HEK293 (cell line): ENCODE results near the gene PRKACB.

Experiments used
- CTCF ChIA-PET: fragments of 350-600 bp; formaldehyde crosslinking; extraction: SDS; loops from one replicate; lab custom pipeline; 2021; ENCODE audit warnings: antibody characterized with exemption; lab: Yijun Ruan, JAX
- POLR2A ChIA-PET: fragments of 300-600 bp; formaldehyde crosslinking; extraction: SDS; loops from one replicate; lab custom pipeline; 2020; ENCODE audit warnings: antibody characterized with exemption, inconsistent platforms; lab: Yijun Ruan, JAX
- H3K27ac ChIP-seq: fragments of 200-500 bp; sonication (Bioruptor generic); 2 replicates; pipeline ENCODE4 v1.5.1; 2014; ENCODE audit warnings: low read depth, low read length, control low read depth, inconsistent platforms; ENCODE audit errors: extremely low read depth
- H3K36me3 ChIP-seq, 2 experiments: fragments of 200-500 bp in 1 of 2; sonication (Bioruptor generic) in 1 of 2; 1 replicate in 1 of 2; 2 replicates in 1 of 2; pipeline ENCODE4 v1.5.1; 2014 to 2017; ENCODE audit warnings: inconsistent platforms in 2 of 2, low read length in 2 of 2; ENCODE audit not compliant: control insufficient read depth in 2 of 2, insufficient read depth in 1 of 2
- H3K4me1 ChIP-seq: fragments of 200-500 bp; sonication (Bioruptor generic); 2 replicates; pipeline ENCODE4 v1.5.1; 2014; ENCODE audit warnings: mild to moderate bottlenecking, low read length, inconsistent platforms; ENCODE audit not compliant: control insufficient read depth, insufficient read depth
- H3K4me3 ChIP-seq: 2 replicates; pipeline ENCODE4 v1.5.1; 2011; ENCODE audit warnings: low read depth, mild to moderate bottlenecking, control low read depth, low read length, moderate library complexity
- H3K9me3 ChIP-seq: fragments of 200-500 bp; sonication (Bioruptor generic); 2 replicates; pipeline ENCODE4 v1.5.1; 2014; ENCODE audit warnings: low read depth, low read length, inconsistent platforms; ENCODE audit not compliant: control insufficient read depth, insufficient read depth
- FEZF1 ChIP-seq: fragments of 450-650 bp; formaldehyde crosslinking; IDR thresholded peaks from 2 replicates; pipeline ENCODE4 v1.5.1; 2016; ENCODE audit warnings: missing biosample characterization, missing genetic modification characterization
- GLIS1 ChIP-seq: fragments of 450-650 bp; formaldehyde crosslinking; IDR thresholded peaks from 2 replicates; pipeline ENCODE4 v1.5.1; 2016; ENCODE audit warnings: missing biosample characterization, missing genetic modification characterization
- HOXA7 ChIP-seq: sonication (generic); formaldehyde crosslinking; IDR thresholded peaks from 2 replicates; pipeline ENCODE4 v1.8.1; 2022; ENCODE audit warnings: missing genetic modification reagents, borderline replicate concordance
- KLF1 ChIP-seq: fragments of 450-650 bp; formaldehyde crosslinking; IDR thresholded peaks from 2 replicates; pipeline ENCODE4 v1.5.1; 2016; ENCODE audit warnings: missing biosample characterization, missing genetic modification characterization
- OSR2 ChIP-seq: fragments of 450-650 bp; formaldehyde crosslinking; IDR thresholded peaks from 2 replicates; pipeline ENCODE4 v1.5.1; 2016; ENCODE audit warnings: missing biosample characterization, missing genetic modification characterization
- TSHZ1 ChIP-seq: fragments of 450-650 bp; formaldehyde crosslinking; IDR thresholded peaks from 2 replicates; pipeline ENCODE4 v1.5.1; 2016; ENCODE audit warnings: missing biosample characterization, missing genetic modification characterization, borderline replicate concordance
- ZBTB1 ChIP-seq: fragments of 450-650 bp; formaldehyde crosslinking; IDR thresholded peaks from 2 replicates; pipeline ENCODE4 v1.5.1; 2016; ENCODE audit warnings: missing biosample characterization, missing genetic modification characterization
- ZBTB17 ChIP-seq: fragments of 450-650 bp; formaldehyde crosslinking; IDR thresholded peaks from 2 replicates; pipeline ENCODE4 v1.5.1; 2016; ENCODE audit warnings: missing biosample characterization, missing genetic modification characterization
- ZBTB21 ChIP-seq: fragments of 450-650 bp; formaldehyde crosslinking; IDR thresholded peaks from 2 replicates; pipeline ENCODE4 v1.5.1; 2017; ENCODE audit warnings: missing biosample characterization, missing genetic modification characterization
- ZFHX2 ChIP-seq: fragments of 450-650 bp; formaldehyde crosslinking; conservative IDR thresholded peaks from 2 replicates; pipeline ENCODE4 v1.5.1; 2016; ENCODE audit warnings: missing biosample characterization, missing genetic modification characterization
- ZFP3 ChIP-seq: fragments of 450-650 bp; formaldehyde crosslinking; IDR thresholded peaks from 2 replicates; pipeline ENCODE4 v1.5.1; 2016; ENCODE audit warnings: low read depth, missing biosample characterization, missing genetic modification characterization
- ZFP69B ChIP-seq: fragments of 450-650 bp; formaldehyde crosslinking; IDR thresholded peaks from 2 replicates; pipeline ENCODE4 v1.5.1; 2016; ENCODE audit warnings: missing biosample characterization, missing genetic modification characterization
- ZNF112 ChIP-seq: fragments of 450-650 bp; formaldehyde crosslinking; IDR thresholded peaks from 2 replicates; pipeline ENCODE4 v1.5.0; 2017; ENCODE audit warnings: missing biosample characterization, missing genetic modification characterization
- ZNF423 ChIP-seq: fragments of 450-650 bp; formaldehyde crosslinking; IDR thresholded peaks from 2 replicates; pipeline ENCODE4 v1.5.1; 2016; ENCODE audit warnings: missing biosample characterization, missing genetic modification characterization
- ZNF433 ChIP-seq: fragments of 450-650 bp; formaldehyde crosslinking; IDR thresholded peaks from 2 replicates; pipeline ENCODE4 v1.5.1; 2016; ENCODE audit warnings: missing biosample characterization, missing genetic modification characterization, low read depth
- ZNF555 ChIP-seq: fragments of 450-650 bp; formaldehyde crosslinking; conservative IDR thresholded peaks from 2 replicates; pipeline ENCODE4 v1.5.1; 2017; ENCODE audit warnings: missing biosample characterization, mild to moderate bottlenecking, missing genetic modification characterization, inconsistent platforms
- ZNF571 ChIP-seq: fragments of 450-650 bp; formaldehyde crosslinking; IDR thresholded peaks from 2 replicates; pipeline ENCODE4 v1.5.0; 2017; ENCODE audit warnings: missing biosample characterization, missing genetic modification characterization
- ZNF596 ChIP-seq: fragments of 450-650 bp; IDR thresholded peaks from 2 replicates; pipeline ENCODE4 v1.5.0; 2018; ENCODE audit warnings: missing biosample characterization, mild to moderate bottlenecking, missing genetic modification characterization, moderate library complexity
- ZNF658 ChIP-seq: fragments of 450-650 bp; formaldehyde crosslinking; IDR thresholded peaks from 2 replicates; pipeline ENCODE4; 2016; ENCODE audit warnings: missing biosample characterization, missing genetic modification characterization
- ZNF791 ChIP-seq: fragments of 450-650 bp; formaldehyde crosslinking; IDR thresholded peaks from 2 replicates; pipeline ENCODE4 v1.5.1; 2016; ENCODE audit warnings: missing biosample characterization, missing genetic modification characterization
- ZSCAN23 ChIP-seq: fragments of 450-650 bp; formaldehyde crosslinking; IDR thresholded peaks from 2 replicates; pipeline ENCODE4 v1.5.1; 2016; ENCODE audit warnings: missing biosample characterization, missing genetic modification characterization
- TF ChIP-seq, protein P1 (sequence below): fragments of 450-650 bp; formaldehyde crosslinking; IDR thresholded peaks from 2 replicates; pipeline ENCODE4 v1.5.1; 2016; ENCODE audit warnings: missing biosample characterization, missing genetic modification characterization
- TF ChIP-seq, protein P2 (sequence below): fragments of 450-650 bp; formaldehyde crosslinking; IDR thresholded peaks from 2 replicates; pipeline ENCODE4 v1.5.1; 2016; ENCODE audit warnings: missing biosample characterization, missing genetic modification characterization, borderline replicate concordance

Gene PRKACB

GRCh38 chr1:84257617-84258016 lies 113.5 kb downstream of the PRKACB start:
- ChIA-PET POLR2A (no interaction called here), CTCF (interaction anchor here (0.8 kb wide), 1 partner anchor 9 kb away, joined by 4 read pairs; no protein-coding TSS in a partner anchor)
- Histone ChIP-seq H3K9me3 (no peaks in the 10 kb centered on the region), H3K4me1 (no peaks in the 10 kb centered on the region), H3K4me3 (no peak overlapping the region), H3K27ac (no peak overlapping the region), H3K36me3 (no peaks in the 10 kb centered on the region)
- TF ChIP-seq TSHZ1 (tag by site-specific recombination) (no peak), ZFP3 (no peak), ZNF555 (tag by site-specific recombination) (no peak), ZNF112 (tag by site-specific recombination) (no peak), ZBTB21 (tag by site-specific recombination) (peak; percentile 53), HOXA7 (CRISPR knock-in tag) (no peak), ZBTB1 (tag by site-specific recombination) (no peak), ZSCAN23 (tag by site-specific recombination) (no peak), ZNF791 (tag by site-specific recombination) (no peak), FEZF1 (tag by site-specific recombination) (no peak), ZFP69B (peak; percentile 70; the same call in 1 of the 2 replicates), ZNF423 (tag by site-specific recombination) (no peak), ZNF571 (no peak), ZBTB17 (tag by site-specific recombination) (no peak), ZNF433 (tag by site-specific recombination) (no peak), GLIS1 (tag by site-specific recombination) (no peak), ZNF658 (no peak), ZFHX2 (tag by site-specific recombination) (no peak), KLF1 (tag by site-specific recombination) (no peak), ZNF596 (tag by site-specific recombination) (no peak), OSR2 (tag by site-specific recombination) (no peak)
- TF ChIP-seq, protein P1, sequence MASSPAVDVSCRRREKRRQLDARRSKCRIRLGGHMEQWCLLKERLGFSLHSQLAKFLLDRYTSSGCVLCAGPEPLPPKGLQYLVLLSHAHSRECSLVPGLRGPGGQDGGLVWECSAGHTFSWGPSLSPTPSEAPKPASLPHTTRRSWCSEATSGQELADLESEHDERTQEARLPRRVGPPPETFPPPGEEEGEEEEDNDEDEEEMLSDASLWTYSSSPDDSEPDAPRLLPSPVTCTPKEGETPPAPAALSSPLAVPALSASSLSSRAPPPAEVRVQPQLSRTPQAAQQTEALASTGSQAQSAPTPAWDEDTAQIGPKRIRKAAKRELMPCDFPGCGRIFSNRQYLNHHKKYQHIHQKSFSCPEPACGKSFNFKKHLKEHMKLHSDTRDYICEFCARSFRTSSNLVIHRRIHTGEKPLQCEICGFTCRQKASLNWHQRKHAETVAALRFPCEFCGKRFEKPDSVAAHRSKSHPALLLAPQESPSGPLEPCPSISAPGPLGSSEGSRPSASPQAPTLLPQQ (tag by site-specific recombination): peak; percentile 97
- TF ChIP-seq, protein P2, sequence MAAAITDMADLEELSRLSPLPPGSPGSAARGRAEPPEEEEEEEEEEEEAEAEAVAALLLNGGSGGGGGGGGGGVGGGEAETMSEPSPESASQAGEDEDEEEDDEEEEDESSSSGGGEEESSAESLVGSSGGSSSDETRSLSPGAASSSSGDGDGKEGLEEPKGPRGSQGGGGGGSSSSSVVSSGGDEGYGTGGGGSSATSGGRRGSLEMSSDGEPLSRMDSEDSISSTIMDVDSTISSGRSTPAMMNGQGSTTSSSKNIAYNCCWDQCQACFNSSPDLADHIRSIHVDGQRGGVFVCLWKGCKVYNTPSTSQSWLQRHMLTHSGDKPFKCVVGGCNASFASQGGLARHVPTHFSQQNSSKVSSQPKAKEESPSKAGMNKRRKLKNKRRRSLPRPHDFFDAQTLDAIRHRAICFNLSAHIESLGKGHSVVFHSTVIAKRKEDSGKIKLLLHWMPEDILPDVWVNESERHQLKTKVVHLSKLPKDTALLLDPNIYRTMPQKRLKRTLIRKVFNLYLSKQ (tag by site-specific recombination): no peak
